Karpas-422 (cell line): Measurements from ENCODE around the gene KBTBD2. TPM values are rescaled to one million over a fixed set of nuclear protein-coding genes. Genes with fewer than 3 reads are reported as not detected.
A peak's percentile ranks its signal among the peaks of the same experiment; 100 is the strongest.
"Not testable (repeated sequence)": the region's sequence is repeated elsewhere in the genome, so short reads cannot be mapped to it uniquely, and the experiment has no call there.

Experiments used
- DNase-seq: peaks from one replicate; pipeline ENCODE4 v3.0.0-alpha.2; 2015
- H2AFZ ChIP-seq: fragments of 200-600 bp; sonication (generic); 2 replicates; pipeline ENCODE4 v1.6.1; 2014; ENCODE audit warnings: antibody characterized with exemption, low read length, mixed read lengths
- H3K27ac ChIP-seq: fragments of 200-600 bp; sonication (generic); 2 replicates; pipeline ENCODE4 v1.5.1; 2014; ENCODE audit warnings: mild to moderate bottlenecking, low read length, moderate library complexity
- H3K27me3 ChIP-seq: fragments of 200-600 bp; sonication (generic); 2 replicates; pipeline ENCODE4 v1.6.1; 2014; ENCODE audit warnings: low read length, mixed read lengths
- H3K36me3 ChIP-seq: fragments of 200-600 bp; sonication (generic); 2 replicates; pipeline ENCODE4 v1.6.1; 2014; ENCODE audit warnings: low read length, mixed read lengths; ENCODE audit not compliant: insufficient read depth
- H3K4me1 ChIP-seq: fragments of 200-600 bp; sonication (generic); 2 replicates; pipeline ENCODE4 v1.6.1; 2014; ENCODE audit warnings: mild to moderate bottlenecking, low read length, mixed read lengths
- H3K4me2 ChIP-seq: fragments of 200-600 bp; sonication (generic); 2 replicates; pipeline ENCODE4 v1.6.1; 2014; ENCODE audit warnings: low read length, low read depth, mild to moderate bottlenecking; ENCODE audit not compliant: poor library complexity, severe bottlenecking
- H3K4me3 ChIP-seq: fragments of 200-600 bp; sonication (generic); 2 replicates; pipeline ENCODE4 v1.5.1; 2014; ENCODE audit warnings: mild to moderate bottlenecking, antibody characterized with exemption, low read length, mixed read lengths
- H3K79me2 ChIP-seq: fragments of 200-600 bp; sonication (generic); 2 replicates; pipeline ENCODE4 v1.6.1; 2014; ENCODE audit warnings: mild to moderate bottlenecking, low read length, mixed read lengths
- H3K9ac ChIP-seq: fragments of 200-600 bp; sonication (generic); 2 replicates; pipeline ENCODE4 v1.6.0; 2014; ENCODE audit warnings: low read length
- H3K9me2 ChIP-seq: fragments of 200-600 bp; sonication (generic), shearing (Covaris generic); replicated peaks from 2 replicates; pipeline ENCODE4 v1.6.0; 2014; ENCODE audit warnings: mild to moderate bottlenecking, low read length, moderate library complexity; ENCODE audit not compliant: insufficient read depth
- H3K9me3 ChIP-seq: fragments of 300-700, 200-600 bp; sonication (generic); 2 replicates; pipeline ENCODE4 v1.6.1; 2014; ENCODE audit warnings: low read length, mixed read lengths
- H4K20me1 ChIP-seq: fragments of 200-600 bp; sonication (generic); 2 replicates; pipeline ENCODE4 v1.6.1; 2014; ENCODE audit warnings: mild to moderate bottlenecking, antibody characterized with exemption, low read length, low read depth; ENCODE audit not compliant: insufficient read depth
- total RNA-seq: library from RNA; depleted of rRNA; stranded (reverse); fragments of >200 nt; shearing (Covaris generic); gene quantifications from 2 replicates; pipeline ENCODE4 v1.2.3, GENCODE V29; 2014; ENCODE audit warnings: low replicate concordance

The KBTBD2 gene
- total RNA-seq, 1 experiment from 2014 or later: 28.6 TPM

DNA sequence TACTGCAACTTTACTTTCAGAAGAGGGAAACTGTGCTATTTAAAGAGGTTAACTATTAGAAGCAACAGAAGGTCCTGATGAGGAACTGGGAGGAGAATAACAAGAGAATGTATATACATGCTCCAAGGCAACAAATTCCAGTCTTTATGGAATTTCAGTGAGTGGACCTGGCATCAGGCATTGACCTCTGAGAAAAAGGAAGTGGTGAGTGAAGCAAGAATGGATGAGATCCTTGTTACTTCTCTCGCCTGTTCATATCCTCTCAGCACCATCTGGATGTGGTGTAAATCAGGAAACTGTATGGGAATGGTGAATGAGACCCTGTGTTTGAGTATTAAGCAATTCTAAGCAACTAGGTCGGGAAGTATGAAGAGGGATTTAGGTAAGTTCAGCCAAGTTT is 30.3 kb upstream of the KBTBD2 start:
- no peak for DNase-seq
- Histone ChIP-seq H3K27me3 (no peaks in the 10 kb centered on the region), H4K20me1 (no peaks in the 10 kb centered on the region), H3K9ac (no peak overlapping the region), H3K36me3 (no peaks in the 10 kb centered on the region), H3K9me3 (no peaks in the 10 kb centered on the region), H2AFZ (no peak overlapping the region), H3K79me2 (no peaks in the 10 kb centered on the region), H3K27ac (no peak overlapping the region), H3K9me2 (no peaks in the 10 kb centered on the region), H3K4me2 (no peak overlapping the region), H3K4me3 (no peak overlapping the region), H3K4me1 (no peaks in the 10 kb centered on the region)

GRCh38 chr7:32916994-32917393 is 25.4 kb upstream of the KBTBD2 start:
- H3K4me3 ChIP-seq, H3K9me3 ChIP-seq, H2AFZ ChIP-seq, DNase-seq, H3K79me2 ChIP-seq, H4K20me1 ChIP-seq, H3K27ac ChIP-seq, H3K36me3 ChIP-seq, H3K4me2 ChIP-seq, H3K9ac ChIP-seq, H3K27me3 ChIP-seq, H3K4me1 ChIP-seq, H3K9me2 ChIP-seq: not testable (repeated sequence)

DNA sequence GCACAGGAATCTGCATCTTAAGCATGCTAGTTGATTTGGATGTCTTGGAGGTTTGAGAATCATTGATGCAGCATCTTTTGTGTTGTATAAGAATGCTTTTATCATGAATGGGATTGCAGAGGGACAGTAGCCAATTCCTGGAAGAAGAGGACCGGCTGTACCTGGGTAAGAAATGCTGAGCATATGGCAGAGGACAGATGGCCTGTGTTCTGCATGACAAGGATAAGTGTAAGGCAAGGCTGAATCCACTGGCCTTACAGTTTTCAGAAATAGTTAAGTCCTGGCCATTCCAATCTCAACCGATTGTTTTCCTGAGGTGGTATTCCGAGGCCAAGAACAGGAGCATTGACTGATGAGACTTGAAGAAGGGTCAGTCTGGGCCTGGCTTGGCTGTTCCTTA is 24.4 kb upstream of the KBTBD2 start:
- Histone ChIP-seq H3K9me2 (no peaks in the 10 kb centered on the region), H3K4me3 (no peak overlapping the region), H3K9ac (no peak overlapping the region), H3K79me2 (no peaks in the 10 kb centered on the region), H3K27me3 (no peaks in the 10 kb centered on the region), H2AFZ (no peak overlapping the region), H4K20me1 (no peaks in the 10 kb centered on the region), H3K4me1 (no peaks in the 10 kb centered on the region), H3K9me3 (no peaks in the 10 kb centered on the region), H3K36me3 (no peaks in the 10 kb centered on the region), H3K27ac (no peak overlapping the region), H3K4me2 (no peak overlapping the region)
- no peak for DNase-seq

DNA sequence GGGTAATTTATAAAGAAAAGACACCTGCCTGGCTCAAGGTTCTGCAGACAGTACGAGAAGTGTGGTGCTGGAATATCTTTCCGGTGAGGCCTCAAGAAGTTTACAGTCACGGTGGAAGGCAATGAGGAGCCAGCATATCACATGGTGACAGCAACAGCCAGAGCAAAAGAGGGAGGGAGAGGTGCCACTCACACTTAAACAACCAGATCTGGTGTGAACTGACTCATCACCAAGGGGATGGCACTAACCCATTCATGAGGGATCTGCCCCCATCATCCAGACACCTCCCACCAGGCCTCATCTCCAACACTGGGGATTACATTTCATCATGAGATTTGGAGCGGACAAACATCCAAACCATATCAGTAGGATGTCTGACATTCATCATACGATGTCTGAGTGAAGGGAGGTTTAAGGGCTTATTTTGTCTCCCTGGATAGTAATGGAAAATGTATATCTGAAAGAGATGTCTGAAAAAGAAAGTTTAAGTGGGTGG is 23.5 kb upstream of the KBTBD2 start:
- Histone ChIP-seq H2AFZ (no peak overlapping the region), H3K9me3 (no peaks in the 10 kb centered on the region), H3K79me2 (no peaks in the 10 kb centered on the region)

DNA sequence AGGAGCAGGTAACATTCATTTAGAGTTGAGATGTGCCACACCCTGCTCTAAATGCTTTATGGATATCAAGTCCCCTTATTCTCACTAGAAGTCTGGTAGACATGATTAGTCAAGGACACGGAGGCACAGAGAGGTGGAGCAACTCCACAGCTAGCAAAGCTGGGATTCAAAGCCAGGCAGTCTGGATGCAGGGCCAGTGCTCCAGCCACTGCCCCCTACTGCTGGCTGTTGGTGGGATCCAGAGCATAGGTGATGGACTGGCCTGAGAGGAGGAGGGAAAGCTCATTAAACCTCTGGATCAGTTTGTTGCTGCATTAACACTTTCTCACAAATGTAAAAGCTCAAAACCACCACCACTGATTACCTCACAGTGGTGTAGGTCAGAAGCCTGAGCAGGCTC is 22.6 kb upstream of the KBTBD2 start:
- Histone ChIP-seq H3K27ac (no peak overlapping the region), H2AFZ (no peak overlapping the region), H3K4me2 (no peak overlapping the region), H3K4me1 (no peaks in the 10 kb centered on the region), H3K27me3 (no peaks in the 10 kb centered on the region), H3K79me2 (no peaks in the 10 kb centered on the region), H3K9me3 (no peaks in the 10 kb centered on the region), H3K9ac (no peak overlapping the region), H3K9me2 (no peaks in the 10 kb centered on the region), H3K36me3 (no peaks in the 10 kb centered on the region), H4K20me1 (no peaks in the 10 kb centered on the region), H3K4me3 (no peak overlapping the region)
- no peak for DNase-seq

More for the DNA sequence above, 23.5 kb upstream of the KBTBD2 start:
- Histone ChIP-seq H3K27me3 (no peaks in the 10 kb centered on the region), H3K4me1 (no peaks in the 10 kb centered on the region), H4K20me1 (no peaks in the 10 kb centered on the region), H3K27ac (no peak overlapping the region), H3K36me3 (no peaks in the 10 kb centered on the region), H3K4me3 (no peak overlapping the region), H3K9me2 (no peaks in the 10 kb centered on the region), H3K9ac (no peak overlapping the region), H3K4me2 (no peak overlapping the region)
- no peak for DNase-seq

GRCh38 chr7:32910195-32910594 is 18.6 kb upstream of the KBTBD2 start:
- H3K27ac ChIP-seq: no peak overlapping the region
- H4K20me1 ChIP-seq: no peaks in the 10 kb centered on the region
- no peak overlapping the region for H3K4me3 ChIP-seq
- H3K9me2 ChIP-seq: no peaks in the 10 kb centered on the region
- no peak overlapping the region for H2AFZ ChIP-seq
- H3K9ac ChIP-seq: no peak overlapping the region
- H3K9me3 ChIP-seq: no peaks in the 10 kb centered on the region
- DNase-seq: no peak
- H3K79me2 ChIP-seq: no peaks in the 10 kb centered on the region
- 0 out of 2 replicates have a peak, but pooled peaks cover 1% of the 10 kb centered on the region for H3K4me1 ChIP-seq
- no peak overlapping the region for H3K4me2 ChIP-seq
- no peaks in the 10 kb centered on the region for H3K27me3 ChIP-seq
- H3K36me3 ChIP-seq: no peaks in the 10 kb centered on the region

GRCh38 chr7:32905175-32905662 is 13.7 kb upstream of the KBTBD2 start:
- Histone ChIP-seq H2AFZ (no peak overlapping the region), H3K4me3 (no peak overlapping the region), H3K9me2 (no peaks in the 10 kb centered on the region), H3K9me3 (no peaks in the 10 kb centered on the region), H3K9ac (no peak overlapping the region), H4K20me1 (no peaks in the 10 kb centered on the region), H3K4me1 (0 out of 2 replicates have a peak, but pooled peaks cover 3% of the 10 kb centered on the region), H3K27ac (no peak overlapping the region), H3K36me3 (no peaks in the 10 kb centered on the region), H3K79me2 (no peaks in the 10 kb centered on the region), H3K4me2 (no peak overlapping the region), H3K27me3 (no peaks in the 10 kb centered on the region)
- peak; percentile 56 for DNase-seq

- Histone ChIP-seq H3K4me1 (0 out of 2 replicates have a peak, but pooled peaks cover 3% of the 10 kb centered on the region), H3K4me2 (no peak overlapping the region), H2AFZ (no peak overlapping the region), H3K9me2 (no peaks in the 10 kb centered on the region), H4K20me1 (no peaks in the 10 kb centered on the region), H3K9ac (no peak overlapping the region), H3K27ac (no peak overlapping the region), H3K27me3 (no peaks in the 10 kb centered on the region), H3K9me3 (no peaks in the 10 kb centered on the region), H3K79me2 (no peaks in the 10 kb centered on the region), H3K4me3 (no peak overlapping the region), H3K36me3 (no peaks in the 10 kb centered on the region)
- DNase-seq: no peak
Observed at GRCh38 chr7:32901629-32902028, 10.1 kb upstream of the KBTBD2 start.
